ENCODE data around the gene CNST.
"Not testable (repeated sequence)": the region's sequence is repeated elsewhere in the genome, so short reads cannot be mapped to it uniquely, and the experiment has no call there.

The CNST gene

DNA sequence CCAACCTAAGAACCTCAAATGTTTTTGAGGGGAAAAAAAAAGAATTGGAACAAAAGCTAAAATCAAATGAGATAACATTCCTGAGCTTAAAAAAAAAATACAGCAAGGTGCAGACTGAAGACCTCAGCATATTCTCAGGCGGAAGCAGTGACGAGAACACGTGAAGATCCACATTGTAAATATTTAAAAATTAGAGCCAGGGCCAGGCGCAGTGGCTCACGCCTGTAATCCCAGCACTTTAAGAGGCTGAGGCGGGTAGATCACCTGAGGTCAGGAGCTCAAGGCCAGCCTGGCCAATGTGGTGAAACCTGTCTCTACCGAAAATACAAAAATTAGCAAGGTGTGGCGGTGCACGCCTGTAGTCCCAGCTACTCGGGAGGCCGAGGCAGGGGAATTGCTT lies 15.9 kb upstream of the CNST start:
- in situ Hi-C loops (cut with HindIII; ENCODE audit: low pct_ligation_motif_present, low pct_unique_long_range_greater_than_20kb, low sequenced_read_pairs): no loop called here
- DNase-seq: no peak

DNA sequence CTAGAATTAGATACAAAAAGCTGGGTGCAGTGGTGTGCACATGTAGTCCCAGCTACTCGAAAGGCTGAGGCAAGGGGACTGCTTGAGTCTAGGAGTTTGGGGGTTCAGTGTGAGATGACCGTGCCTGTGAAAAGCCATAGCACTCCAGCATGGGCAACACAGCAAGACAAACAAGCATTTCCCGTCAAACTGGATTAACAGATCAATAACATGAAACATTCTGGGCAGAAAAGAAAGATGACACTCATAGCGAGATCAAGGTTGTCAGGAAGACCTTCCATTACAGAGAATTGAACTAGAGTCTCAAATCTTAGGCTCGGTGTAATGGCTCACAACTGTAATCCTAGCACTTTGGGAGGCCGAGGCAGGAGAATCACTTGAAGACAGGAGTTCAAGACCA lies 14.1 kb upstream of the CNST start:
- in situ Hi-C loops (cut with HindIII; ENCODE audit: low pct_ligation_motif_present, low pct_unique_long_range_greater_than_20kb, low sequenced_read_pairs): no loop called here
- DNase-seq: no peak

DNA sequence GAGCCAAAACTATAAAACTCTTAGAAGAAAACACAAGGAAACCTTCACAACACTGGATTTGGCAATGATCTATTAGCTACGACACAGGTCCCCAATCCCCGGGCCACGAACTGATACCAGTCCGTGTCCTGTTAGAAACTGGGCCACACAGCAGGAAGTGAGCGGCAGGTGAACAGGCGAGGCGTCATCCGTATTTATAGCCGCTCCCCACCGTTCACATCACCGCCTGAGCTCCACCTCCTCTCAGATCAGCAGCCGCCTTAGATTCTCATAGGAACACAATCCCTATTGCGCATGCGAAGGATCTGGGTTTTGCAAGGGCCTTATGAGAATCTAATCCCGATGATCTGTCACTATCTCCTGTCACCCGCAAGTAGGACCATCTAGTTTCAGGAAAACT lies 12.1 kb upstream of the CNST start:
- in situ Hi-C loops (cut with HindIII; ENCODE audit: low pct_ligation_motif_present, low pct_unique_long_range_greater_than_20kb, low sequenced_read_pairs): no loop called here
- no peak for DNase-seq

DNA sequence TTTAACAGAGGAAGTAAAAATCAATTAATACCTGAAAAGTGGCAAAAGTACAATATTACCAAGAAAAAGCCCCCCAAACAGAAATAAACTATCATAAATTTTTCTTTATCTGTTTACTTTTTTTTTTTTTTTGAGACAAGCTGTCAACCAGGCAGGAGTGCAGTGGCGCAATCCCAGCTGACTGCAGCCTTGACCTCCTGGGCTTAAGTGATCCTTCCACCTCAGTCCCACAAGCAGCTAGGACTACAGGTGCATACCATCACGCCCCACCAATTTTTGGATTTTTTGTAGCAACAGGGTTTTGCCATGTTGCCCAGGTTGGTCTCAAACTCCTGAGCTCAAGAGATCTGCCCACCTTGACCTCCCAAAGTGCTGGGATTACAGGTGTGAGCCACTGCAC lies 8.2 kb upstream of the CNST start:
- in situ Hi-C loops (cut with HindIII; ENCODE audit: low pct_ligation_motif_present, low pct_unique_long_range_greater_than_20kb, low sequenced_read_pairs): no loop called here
- DNase-seq: no peak

DNA sequence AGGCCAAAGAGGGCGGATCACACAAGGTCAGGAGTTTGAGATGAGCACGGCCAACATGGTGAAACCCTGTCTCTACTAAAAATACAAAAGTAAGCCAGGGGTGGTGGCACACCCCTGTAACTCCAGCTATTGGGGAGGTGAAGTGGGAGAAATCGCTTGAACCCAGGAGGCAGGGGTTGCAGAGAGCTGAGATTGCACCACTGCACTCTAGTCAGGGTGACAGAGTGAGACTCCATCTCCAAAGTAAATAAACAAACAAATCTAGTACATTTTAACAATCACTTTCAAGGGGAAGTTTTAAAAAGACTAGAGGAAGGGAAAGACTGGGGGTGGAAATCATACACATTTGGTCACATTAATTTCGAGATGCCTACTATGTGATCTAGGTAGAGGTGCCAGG lies 6.9 kb upstream of the CNST start:
- in situ Hi-C loops (cut with HindIII; ENCODE audit: low pct_ligation_motif_present, low pct_unique_long_range_greater_than_20kb, low sequenced_read_pairs): no loop called here

DNA sequence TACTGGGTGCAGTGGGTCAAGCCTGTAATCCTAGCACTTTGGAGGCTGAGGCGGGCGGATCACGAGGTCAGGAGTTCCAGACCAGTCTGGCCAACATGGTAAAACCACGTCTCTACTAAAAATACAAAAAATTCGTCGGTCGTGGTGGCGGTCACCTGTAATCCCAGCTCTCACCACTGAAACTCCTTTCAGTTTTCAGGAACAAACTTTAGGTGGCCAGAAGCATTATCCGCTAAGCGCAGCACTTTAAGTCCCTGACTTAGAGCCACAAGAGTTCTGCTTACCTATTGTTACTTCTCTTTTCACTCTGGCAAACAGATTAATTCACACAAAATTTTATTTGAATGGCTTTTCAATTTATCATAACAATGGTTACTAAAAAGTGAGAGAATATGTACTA lies 5.4 kb upstream of the CNST start:
- in situ Hi-C loops (cut with HindIII; ENCODE audit: low pct_ligation_motif_present, low pct_unique_long_range_greater_than_20kb, low sequenced_read_pairs); DNase-seq: not testable (repeated sequence)

More for the DNA sequence above, 6.9 kb upstream of the CNST start:
- no peak for DNase-seq

DNA sequence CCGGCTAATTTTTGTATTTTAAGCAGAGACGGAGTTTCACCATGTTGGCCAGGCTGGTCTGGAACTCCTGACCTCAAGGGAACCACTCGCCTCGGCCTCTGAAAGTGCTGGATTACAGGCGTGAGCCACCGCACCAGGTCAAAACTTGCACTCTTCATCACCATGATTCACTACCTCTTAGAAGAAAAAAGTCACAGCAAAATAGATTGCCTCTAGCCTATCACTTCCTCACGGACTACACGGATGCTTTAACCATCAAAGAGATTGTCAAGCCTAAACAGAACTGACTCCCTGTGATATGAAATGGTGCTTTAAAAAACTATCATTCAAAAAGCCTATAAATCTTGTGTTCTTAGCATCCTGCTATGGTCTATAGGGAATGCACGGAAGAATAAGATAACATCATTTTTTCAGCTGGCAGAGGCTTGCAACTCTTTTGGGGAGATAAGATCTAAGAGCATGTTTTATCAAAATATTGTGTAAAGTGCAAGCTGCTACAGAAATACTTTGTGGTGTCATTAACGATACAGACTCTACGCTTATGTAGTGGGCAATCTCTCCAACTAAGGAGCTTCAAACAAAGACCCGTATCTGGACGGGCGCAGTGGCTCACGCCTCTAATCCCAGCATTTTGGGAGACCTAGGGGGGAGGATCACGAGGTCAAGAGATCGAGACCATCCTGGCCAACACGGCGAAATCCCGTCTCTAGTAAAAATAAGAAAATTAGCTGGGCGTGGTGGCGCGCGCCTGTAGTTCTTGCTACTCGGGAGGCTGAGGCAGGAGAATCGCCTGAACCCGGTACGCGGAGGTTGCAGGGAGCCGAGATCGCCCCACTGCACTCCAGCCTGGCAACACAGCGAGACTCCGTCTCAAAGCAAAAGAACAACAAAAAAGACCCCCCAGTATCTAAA lies 1.2 kb upstream of the CNST start:
- no peak for DNase-seq
- in situ Hi-C loops (cut with HindIII; ENCODE audit: low pct_ligation_motif_present, low pct_unique_long_range_greater_than_20kb, low sequenced_read_pairs): no loop called here

DNA sequence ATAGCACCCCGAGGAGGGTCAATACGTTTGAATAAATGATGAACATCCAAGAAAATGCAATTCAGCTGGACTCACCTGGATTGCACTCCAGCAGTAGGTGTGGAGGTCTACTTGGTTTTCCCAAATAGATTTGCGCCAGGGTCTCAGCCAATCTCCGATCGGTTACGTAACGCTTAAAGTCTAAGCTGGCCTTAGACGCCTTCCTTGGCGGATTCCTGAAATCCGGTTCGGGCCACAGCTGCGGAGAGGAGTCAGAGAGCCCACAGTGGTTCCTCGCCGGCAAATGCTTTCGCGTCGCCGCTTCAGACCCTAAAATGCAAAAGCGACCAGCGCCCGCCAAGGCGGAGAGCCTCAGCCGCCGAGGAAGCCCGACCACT lies 517 bp upstream of the CNST start:
- in situ Hi-C loops (cut with HindIII; ENCODE audit: low pct_ligation_motif_present, low pct_unique_long_range_greater_than_20kb, low sequenced_read_pairs): no loop called here
- peak; percentile 61 for DNase-seq

DNA sequence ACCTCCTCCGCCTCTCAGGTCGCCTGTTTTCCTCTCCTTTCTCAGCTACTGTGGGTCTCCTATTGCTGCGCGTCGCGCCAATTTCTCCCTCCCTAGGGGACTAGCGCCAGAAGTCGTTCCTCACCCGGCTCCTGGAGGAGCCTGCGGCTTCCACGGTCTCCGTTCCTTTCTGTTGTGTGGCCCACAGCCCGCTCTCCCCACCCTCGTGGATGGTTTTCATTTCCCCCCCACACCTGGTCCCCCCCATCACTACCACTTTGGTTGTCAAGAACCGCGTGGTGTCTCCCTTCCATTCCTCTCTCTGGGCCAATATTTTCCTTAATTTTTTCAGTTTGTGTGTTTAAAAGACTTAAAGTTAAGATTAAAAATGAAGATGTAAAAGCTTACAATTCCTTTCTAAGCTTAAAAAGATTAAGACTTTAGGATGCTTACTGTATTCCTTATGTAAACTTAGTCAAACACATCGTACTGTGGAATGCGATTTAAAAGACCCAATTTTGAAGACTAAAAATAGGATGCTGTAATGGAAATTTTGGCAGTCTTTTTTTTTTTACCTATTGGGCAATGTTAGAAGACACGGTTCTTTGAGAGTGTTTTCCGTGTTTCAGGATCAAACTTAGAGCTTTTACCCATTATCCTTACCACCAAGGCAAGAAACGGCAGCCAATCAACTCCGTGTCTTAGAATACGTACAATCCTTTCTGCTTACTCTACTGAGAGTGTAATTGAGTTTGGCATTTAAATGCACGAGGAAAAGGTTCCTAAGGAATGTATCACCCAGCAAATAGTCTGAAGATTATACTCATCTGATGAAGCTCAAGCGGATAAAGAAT lies 773 bp downstream of the CNST start:
- peak; percentile 74 for DNase-seq
- in situ Hi-C loops (cut with HindIII; ENCODE audit: low pct_ligation_motif_present, low pct_unique_long_range_greater_than_20kb, low sequenced_read_pairs): no loop called here

DNA sequence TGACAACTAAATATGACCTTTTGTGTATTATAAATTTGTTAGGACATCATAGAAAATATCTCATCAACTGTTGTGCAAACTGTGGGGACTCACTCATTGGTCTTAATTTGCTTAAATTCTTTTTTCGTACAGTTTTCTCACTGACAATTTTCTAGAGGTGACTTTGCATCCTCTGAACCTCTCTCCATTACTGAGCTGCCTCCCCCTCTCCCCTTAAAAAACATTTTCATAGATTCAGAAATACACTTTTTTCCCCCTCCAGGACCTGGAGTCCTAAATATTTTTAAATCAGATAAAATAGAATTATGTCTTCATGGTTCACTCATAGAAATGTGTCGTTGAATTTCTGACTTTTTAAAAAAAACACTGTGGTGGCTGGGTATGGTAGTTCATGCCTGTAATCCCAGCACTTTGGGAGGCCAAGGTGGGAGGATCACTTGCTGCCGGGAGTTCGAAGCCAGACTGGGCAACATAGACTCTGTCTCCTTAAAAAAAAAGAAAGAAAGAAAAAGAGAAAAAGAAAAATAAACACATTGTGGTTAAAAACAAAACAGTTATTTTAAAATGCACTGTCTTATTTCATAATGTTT lies 1.5 kb downstream of the CNST start:
- DNase-seq: no peak
- in situ Hi-C loops (cut with HindIII; ENCODE audit: low pct_ligation_motif_present, low pct_unique_long_range_greater_than_20kb, low sequenced_read_pairs): no loop called here

DNA sequence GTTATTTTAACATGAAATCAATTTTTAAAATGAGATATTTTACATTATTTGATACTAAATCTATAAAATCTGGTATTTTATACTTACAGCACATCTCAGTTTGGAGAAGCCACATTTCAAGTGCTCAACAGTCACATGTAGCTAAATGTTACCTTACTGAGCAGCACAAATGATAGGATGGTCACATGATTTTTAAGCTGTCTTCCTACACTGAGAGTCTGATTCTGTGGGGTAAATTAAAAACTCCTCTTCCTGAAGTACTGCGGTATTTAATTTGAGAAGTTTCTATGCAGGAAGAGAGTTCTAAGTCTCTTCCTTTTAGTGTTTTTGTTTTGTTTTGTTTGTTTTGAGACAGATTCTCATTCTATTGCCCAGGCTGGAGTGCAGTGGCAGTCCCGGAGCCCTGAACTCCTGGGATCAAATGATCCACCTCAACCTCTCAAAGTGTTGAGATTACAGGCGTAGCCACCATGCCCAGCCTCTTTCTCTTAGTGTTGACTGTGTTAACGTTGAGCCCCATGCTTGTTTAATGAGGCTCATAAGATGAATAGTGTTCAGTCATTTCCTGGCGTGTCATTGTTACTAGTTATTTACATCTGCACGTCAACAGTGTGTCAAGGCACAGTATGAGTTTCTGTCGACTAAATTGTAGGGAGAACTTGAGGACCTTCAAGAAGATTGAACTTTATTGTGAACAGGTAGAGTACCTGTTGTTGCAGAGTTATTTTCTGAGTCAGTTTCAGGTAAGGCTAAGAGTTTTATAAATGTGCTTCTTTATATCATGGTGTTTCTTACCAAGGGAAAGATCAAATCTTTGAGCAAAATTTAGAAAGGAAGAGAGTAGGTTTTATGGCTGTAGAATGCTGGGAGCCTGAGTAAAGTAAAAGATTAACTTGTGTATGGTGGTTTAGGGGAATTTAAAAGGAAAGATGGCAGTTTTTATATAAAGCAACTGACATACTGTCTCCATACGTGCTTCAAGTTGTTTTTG lies 3.3 kb downstream of the CNST start:
- peak; percentile 12 for DNase-seq
- in situ Hi-C loops (cut with HindIII; ENCODE audit: low pct_ligation_motif_present, low pct_unique_long_range_greater_than_20kb, low sequenced_read_pairs): no loop called here

DNA sequence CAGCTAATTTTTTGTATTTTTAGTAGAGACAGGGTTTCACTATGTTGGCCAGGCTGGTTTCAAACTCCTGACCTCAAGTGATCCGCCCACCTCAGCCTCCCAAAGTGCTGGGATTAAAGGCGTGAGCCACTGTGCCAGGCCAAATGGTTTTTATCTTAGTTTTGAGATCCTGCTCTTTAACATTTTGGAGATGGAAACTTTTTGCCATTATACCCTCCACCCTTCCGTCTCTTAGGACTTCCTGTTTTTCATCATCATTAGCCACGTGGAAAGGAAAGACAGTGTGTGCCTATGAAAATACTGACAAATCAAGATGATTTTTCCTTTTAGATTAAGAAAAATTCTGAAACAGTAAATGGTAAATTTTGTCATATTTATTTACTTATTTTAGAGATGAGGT lies 5.1 kb downstream of the CNST start:
- in situ Hi-C loops (cut with HindIII; ENCODE audit: low pct_ligation_motif_present, low pct_unique_long_range_greater_than_20kb, low sequenced_read_pairs); DNase-seq: not testable (repeated sequence)

DNA sequence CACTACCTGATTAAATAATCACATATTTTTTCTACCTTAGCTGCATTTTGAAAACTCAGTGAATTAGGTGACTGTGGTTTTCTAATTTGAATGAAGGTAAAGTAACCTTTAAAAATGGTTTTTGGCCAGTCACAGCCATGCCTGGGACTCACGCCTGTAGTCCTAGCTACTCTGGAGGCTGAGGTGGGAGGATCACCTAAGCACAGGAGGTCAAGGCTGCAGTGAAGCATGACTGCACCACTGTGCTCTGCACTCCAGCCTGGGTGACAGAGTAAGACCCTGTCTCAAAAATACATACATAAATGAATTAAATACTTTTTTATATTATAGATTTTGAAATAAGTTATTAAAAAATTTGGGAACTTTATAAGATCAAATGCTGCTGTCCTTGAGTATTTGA lies 5.7 kb downstream of the CNST start:
- no peak for DNase-seq
- in situ Hi-C loops (cut with HindIII; ENCODE audit: low pct_ligation_motif_present, low pct_unique_long_range_greater_than_20kb, low sequenced_read_pairs): no loop called here

DNA sequence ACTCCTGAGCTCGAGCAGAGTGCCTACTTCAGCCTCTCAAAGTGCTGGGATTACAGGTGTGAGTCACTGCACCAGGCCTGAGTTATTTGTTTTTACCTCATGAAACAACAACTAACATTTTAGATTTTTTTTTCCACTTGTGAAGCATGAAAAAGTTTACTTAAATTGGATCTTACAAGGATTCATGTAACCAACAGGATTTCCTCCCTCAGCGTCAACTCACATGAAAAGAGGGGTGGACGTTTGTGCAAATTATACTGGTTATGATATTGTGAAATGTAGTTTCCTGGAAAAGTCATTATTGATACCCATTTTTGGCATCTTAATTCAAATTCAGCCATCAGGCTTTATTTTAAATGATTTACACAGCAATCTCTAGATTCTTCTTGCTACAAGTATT lies 6.5 kb downstream of the CNST start:
- in situ Hi-C loops (cut with HindIII; ENCODE audit: low pct_ligation_motif_present, low pct_unique_long_range_greater_than_20kb, low sequenced_read_pairs): no loop called here

DNA sequence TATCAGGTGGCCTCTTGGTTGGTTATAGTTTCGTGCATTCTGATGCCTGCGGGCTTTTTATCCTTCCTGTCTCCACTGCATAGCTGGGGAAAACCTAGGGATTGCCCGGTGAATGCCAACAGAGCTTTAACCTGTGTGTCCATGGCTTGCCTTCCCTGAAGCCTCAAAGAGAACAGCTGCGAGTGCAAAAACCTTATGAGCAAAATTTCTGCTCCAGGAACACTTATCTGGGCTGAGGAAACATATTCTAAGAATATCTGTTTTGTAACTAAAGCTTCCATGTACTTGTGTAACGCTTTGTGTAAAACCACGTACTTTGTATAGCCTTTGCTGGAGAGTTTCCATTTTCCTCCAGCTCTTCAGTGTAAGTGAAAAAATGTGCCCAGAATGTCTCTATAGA lies 7.2 kb downstream of the CNST start:
- no peak for DNase-seq
- in situ Hi-C loops (cut with HindIII; ENCODE audit: low pct_ligation_motif_present, low pct_unique_long_range_greater_than_20kb, low sequenced_read_pairs): no loop called here

More for the DNA sequence above, 6.5 kb downstream of the CNST start:
- no peak for DNase-seq

DNA sequence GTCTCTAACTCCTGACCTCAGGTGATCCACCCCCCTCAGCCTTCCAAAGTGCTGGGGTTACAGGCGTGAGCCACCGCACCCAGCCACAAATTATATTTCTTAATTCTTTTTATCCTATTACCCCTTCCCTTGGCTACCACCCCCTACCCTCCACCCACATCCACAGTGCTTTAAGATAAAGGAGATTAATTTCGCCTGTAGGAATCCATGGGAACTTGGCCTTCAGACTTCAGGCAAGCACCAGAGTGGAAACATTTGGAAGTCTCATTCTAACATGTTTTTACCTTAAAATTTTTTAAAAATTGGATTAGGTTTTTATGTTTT lies 10.4 kb downstream of the CNST start:
- in situ Hi-C loops (cut with HindIII; ENCODE audit: low pct_ligation_motif_present, low pct_unique_long_range_greater_than_20kb, low sequenced_read_pairs): no loop called here
- no peak for DNase-seq

DNA sequence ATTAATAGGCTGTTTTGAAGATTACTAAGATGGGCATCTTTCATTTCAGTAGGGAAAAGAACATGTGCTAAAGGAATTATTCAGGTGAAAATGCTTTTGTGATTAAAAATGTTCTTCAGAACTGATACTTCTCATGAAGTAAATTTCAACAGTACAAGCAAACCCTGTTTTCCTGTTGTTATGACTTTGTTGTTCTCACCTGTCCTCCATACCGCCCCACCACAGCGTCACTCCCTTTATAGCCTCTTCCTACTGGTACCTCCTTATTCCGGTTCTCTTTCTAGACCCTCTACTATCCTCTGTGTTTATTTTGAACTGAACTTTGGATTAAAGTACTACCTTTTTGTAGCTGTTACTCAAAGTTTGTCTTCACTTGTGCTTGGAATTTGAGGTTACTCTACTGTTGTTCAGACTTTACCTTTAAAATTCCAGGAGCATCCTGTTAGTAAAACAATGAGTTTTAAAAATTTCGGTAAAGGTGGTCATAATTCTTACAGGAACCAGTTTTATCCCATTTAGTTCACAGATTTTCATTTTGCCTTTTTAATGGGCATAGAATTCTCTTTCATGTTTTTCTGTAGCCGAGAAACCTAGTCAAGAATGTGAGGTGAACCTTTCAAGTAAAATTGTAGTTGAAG lies 10.9 kb downstream of the CNST start:
- DNase-seq: no peak
- in situ Hi-C loops (cut with HindIII; ENCODE audit: low pct_ligation_motif_present, low pct_unique_long_range_greater_than_20kb, low sequenced_read_pairs): no loop called here

DNA sequence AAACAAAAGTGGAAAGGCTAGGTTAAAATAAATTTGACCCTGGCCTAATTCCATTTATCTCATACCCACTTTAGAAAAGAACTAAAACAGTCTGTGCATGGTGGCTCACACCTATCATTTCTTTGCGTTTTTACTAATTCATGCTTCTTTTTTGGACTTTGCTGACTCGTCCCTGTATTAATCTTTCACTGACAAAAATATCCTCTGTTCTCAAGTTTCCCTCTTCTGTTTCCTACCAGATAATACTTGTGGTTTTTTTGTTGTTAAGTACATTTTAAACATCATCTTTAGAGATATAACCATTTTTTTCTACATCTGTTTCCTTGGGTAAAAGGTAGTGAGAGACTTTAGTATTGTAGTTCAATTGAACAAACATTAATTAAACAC lies 11.5 kb downstream of the CNST start:
- in situ Hi-C loops (cut with HindIII; ENCODE audit: low pct_ligation_motif_present, low pct_unique_long_range_greater_than_20kb, low sequenced_read_pairs): no loop called here
- no peak for DNase-seq

Data from ACHN (cell line).